Left lung (tissue), 10 donors: Measurements from ENCODE around the gene TMPRSS9. TPM values are rescaled to one million over a fixed set of nuclear protein-coding genes. Genes with fewer than 3 reads are reported as not detected.
"Not testable (repeated sequence)": the region's sequence is repeated elsewhere in the genome, so short reads cannot be mapped to it uniquely, and the experiment has no call there.

Source experiments
- ATAC-seq: fragments of 200-7000 bp; cut with Tn5 transposase; one replicate; pipeline ENCODE4 v1.9.1; 2020; ENCODE audit warnings: moderate library complexity
- DNase-seq, 4 donors: peaks; one replicate each; pipeline ENCODE4 v3.0.0-alpha.2; 2013 to 2020
- H3K27ac ChIP-seq, 2 donors: fragments of 200-600 bp; sonication (generic) in 1 of 2; one replicate each; pipeline versions ENCODE4 v1.5.0 to v1.8.0; 2020 to 2021
- H3K27me3 ChIP-seq, 2 donors: fragments of 200-600 bp; sonication (generic) in 1 of 2; one replicate each; pipeline versions ENCODE4 v1.5.0 to v1.8.0; 2020 to 2021
- H3K36me3 ChIP-seq, 2 donors: fragments of 200-600 bp; sonication (generic) in 1 of 2; one replicate each; pipeline versions ENCODE4 v1.5.0 to v1.8.0; 2020 to 2021
- H3K4me1 ChIP-seq, 2 donors: fragments of 200-600 bp; one replicate each; pipeline ENCODE4 v1.8.0; 2021
- H3K4me3 ChIP-seq, 2 donors: fragments of 200-600 bp; sonication (generic) in 1 of 2; one replicate each; pipeline versions ENCODE4 v1.5.0 to v1.8.0; 2020 to 2021; ENCODE audit warnings: mild to moderate bottlenecking in 1 of 2
- H3K9me3 ChIP-seq, 2 donors: fragments of 200-600 bp; sonication (generic) in 1 of 2; one replicate each; pipeline versions ENCODE4 v1.5.0 to v1.8.0; 2020 to 2021
- CTCF ChIP-seq, 2 donors: fragments of 200-600 bp; sonication (generic) in 1 of 2; IDR thresholded peaks; one replicate each; pipeline versions ENCODE4 v1.5.0 to v1.8.0; 2021; ENCODE audit warnings: antibody characterized with exemption in 2 of 2
- intact Hi-C, 2 donors: fragments of 100-400 bp; cut with DNase I; formaldehyde crosslinking; loops; one replicate each; pipeline versions ENCODE4 v1.11.2 to v1.14.2; 2022
- microRNA-seq, 2 donors: library from miRNA; unstranded; fragments of <30 nt; microRNA quantifications; one replicate each; pipeline ENCODE4, GENCODE V29; 2019
- polyA plus RNA-seq, 6 donors: library from polyadenylated mRNA; unstranded; fragments of 120-200 nt; gene quantifications; one replicate each; pipeline ENCODE4 v1.2.1, GENCODE V29; 2013; ENCODE audit not compliant: insufficient read length in 6 of 6
- total RNA-seq, 2 donors: library from RNA; stranded (reverse); fragmentation: NEBNext Ultra II Directional; extraction: Animal tissue kit (Norgen Biotek cat#: 25700); gene quantifications; one replicate each; pipeline ENCODE4 v1.2.1, GENCODE V29; 2021
- donor health status: DM: no; HTN: yes; CAD: no.
- donor health status: DM: no; HTN: no; CAD: no.

The TMPRSS9 gene
- total and polyA plus RNA-seq, 8 donors, result 0.45 to 1.1 (median 0.49) TPM; not detected in 2

GRCh38 chr19:2469102-2469914 is 109.2 kb downstream of the TMPRSS9 start:
- no peaks in the 10 kb centered on the region for H3K27me3 ChIP-seq
- no peak for DNase-seq
- H3K36me3 ChIP-seq, result no peaks in the 10 kb centered on the region
- ATAC-seq, result peak; percentile 69
- no peak overlapping the region for H3K27ac ChIP-seq
- no peak for TF ChIP-seq CTCF (IDR thresholded peaks at IDR 0.05)
- intact Hi-C loops, result no loop called here
- H3K4me3 ChIP-seq, result no peak overlapping the region
- peaks cover 0 to 7% of the 10 kb centered on the region in 2 donors for H3K4me1 ChIP-seq
- H3K9me3 ChIP-seq, result no peaks in the 10 kb centered on the region

GRCh38 chr19:2469915-2470200 is 109.8 kb downstream of the TMPRSS9 start:
- not testable (repeated sequence) for DNase-seq, H3K27ac ChIP-seq, H3K36me3 ChIP-seq, H3K27me3 ChIP-seq, H3K9me3 ChIP-seq, ATAC-seq, H3K4me3 ChIP-seq
- H3K4me1 ChIP-seq, result peaks cover 2 to 12% of the 10 kb centered on the region in 2 donors
- intact Hi-C loops, result loop anchor here in 1 of 2 donors (10.0 kb wide), 2 partner anchors 105 to 135 kb away; no protein-coding TSS in a partner anchor

GRCh38 chr19:2474232-2475017 is 114.4 kb downstream of the TMPRSS9 start:
- H3K4me1 ChIP-seq, result peaks cover 9 to 22% of the 10 kb centered on the region in 2 donors
- H3K27me3 ChIP-seq, result no peaks in the 10 kb centered on the region
- H3K27ac ChIP-seq, result peak overlapping the region; percentile 87 to 90
- H3K36me3 ChIP-seq, result peaks cover 0 to 16% of the 10 kb centered on the region in 2 donors
- intact Hi-C loops, result loop anchor here in 1 of 2 donors (10.0 kb wide), 2 partner anchors 100 to 130 kb away; no protein-coding TSS in a partner anchor
- no peaks in the 10 kb centered on the region for H3K9me3 ChIP-seq
- peak; percentile 81 to 98 (median 88) for DNase-seq
- H3K4me3 ChIP-seq, result peak overlapping the region; percentile 92 to 97
- peak; percentile 65 for ATAC-seq
- peak; percentile 96 to 99 for TF ChIP-seq CTCF (IDR thresholded peaks at IDR 0.05)

GRCh38 chr19:2475018-2475701 is 115.1 kb downstream of the TMPRSS9 start:
- intact Hi-C loops, result loop anchor here in 1 of 2 donors (10.0 kb wide), 2 partner anchors 100 to 130 kb away; no protein-coding TSS in a partner anchor
- Histone ChIP-seq H3K27ac (peak overlapping the region; percentile 87 to 90), H3K4me1 (peaks cover 9 to 25% of the 10 kb centered on the region in 2 donors), H3K27me3 (no peaks in the 10 kb centered on the region), H3K4me3 (peak overlapping the region; percentile 92 to 97), H3K9me3 (no peaks in the 10 kb centered on the region), H3K36me3 (peaks cover 0 to 16% of the 10 kb centered on the region in 2 donors)
- TF ChIP-seq CTCF (IDR thresholded peaks at IDR 0.05), result no peak
- DNase-seq (peak in 2 of 4 donors; percentile 67 to 89), ATAC-seq (peak; percentile 35)

Small RNAs within 50 kb of the gene (microRNA-seq; reads per million reads assigned to microRNA genes)
- 0.67 to 1.6 reads per million in 2 donors for gene MIR7108

Other genes with a start within 250 kb of the TMPRSS9 start
- 100 to 1,000 TPM; 109 to 128 TPM for gene AP3D1, start 208.7 kb upstream of the TMPRSS9 start, total RNA-seq
- 10 to 100 TPM; 68.8 to 90.0 (median 79.2) TPM for gene AP3D1, start 208.7 kb upstream of the TMPRSS9 start, polyA plus RNA-seq
- gene DOT1L, start 196.3 kb upstream of the TMPRSS9 start, total RNA-seq, result 10 to 100 TPM; 28.9 to 43.0 TPM
- 10 to 100 TPM; 15.0 to 24.6 (median 20.3) TPM for gene DOT1L, start 196.3 kb upstream of the TMPRSS9 start, polyA plus RNA-seq
- gene PLEKHJ1, start 123.9 kb upstream of the TMPRSS9 start, total RNA-seq, result 10 to 100 TPM; 61.1 to 74.4 TPM
- gene PLEKHJ1, start 123.9 kb upstream of the TMPRSS9 start, polyA plus RNA-seq, result 10 to 100 TPM; 44.0 to 58.6 (median 55.1) TPM
- 10 to 100 TPM; 50.1 to 57.8 TPM for gene SF3A2, start 123.4 kb upstream of the TMPRSS9 start, total RNA-seq
- 10 to 100 TPM; 63.3 to 81.5 (median 75.2) TPM for gene SF3A2, start 123.4 kb upstream of the TMPRSS9 start, polyA plus RNA-seq
- gene AMH, start 110.9 kb upstream of the TMPRSS9 start, total RNA-seq, result 1 to 10 TPM; 1.1 TPM
- gene AMH, start 110.9 kb upstream of the TMPRSS9 start, polyA plus RNA-seq, result 1 to 10 TPM in 5 of 6 donors, under 1 TPM in 1; 0.13 to 3.7 (median 2.0) TPM
- gene JSRP1, start 103.8 kb upstream of the TMPRSS9 start, total RNA-seq, result 1 to 10 TPM in 1 of 2 donors, under 1 TPM in 1; 0.65 to 1.1 TPM
- 1 to 10 TPM in 1 of 6 donors, under 1 TPM in 4, not detected in 1; 0.20 to 1.0 (median 0.38) TPM for gene JSRP1, start 103.8 kb upstream of the TMPRSS9 start, polyA plus RNA-seq
- 1 to 10 TPM; 1.0 to 8.5 TPM for gene PEAK3, start 78.1 kb upstream of the TMPRSS9 start, total RNA-seq
- gene PEAK3, start 78.1 kb upstream of the TMPRSS9 start, polyA plus RNA-seq, result under 1 TPM; 0.07 to 0.25 (median 0.11) TPM
- gene LINGO3, start 52.1 kb upstream of the TMPRSS9 start, total RNA-seq, result under 1 TPM in 1 of 2 donors, not detected in 1; 0.16 TPM
- under 1 TPM in 2 of 6 donors, not detected in 4; 0.10 to 0.17 TPM for gene LINGO3, start 52.1 kb upstream of the TMPRSS9 start, polyA plus RNA-seq
- 10 to 100 TPM; 59.3 to 70.1 TPM for gene LSM7, start 31.7 kb upstream of the TMPRSS9 start, total RNA-seq
- gene LSM7, start 31.7 kb upstream of the TMPRSS9 start, polyA plus RNA-seq, result 100 to 1,000 TPM in 3 of 6 donors, 10 to 100 TPM in 3; 85.2 to 104 (median 98.5) TPM
- gene SPPL2B, start 31.6 kb upstream of the TMPRSS9 start, total RNA-seq, result 10 to 100 TPM; 47.5 to 60.7 TPM
- 100 to 1,000 TPM in 1 of 6 donors, 10 to 100 TPM in 5; 54.6 to 106 (median 80.9) TPM for gene SPPL2B, start 31.6 kb upstream of the TMPRSS9 start, polyA plus RNA-seq
- 10 to 100 TPM; 69.1 to 98.0 TPM for gene TIMM13, start 67.3 kb downstream of the TMPRSS9 start, total RNA-seq
- 10 to 100 TPM; 47.6 to 85.2 (median 67.4) TPM for gene TIMM13, start 67.3 kb downstream of the TMPRSS9 start, polyA plus RNA-seq
- 10 to 100 TPM; 35.1 to 40.5 TPM for gene LMNB2, start 96.7 kb downstream of the TMPRSS9 start, total RNA-seq
- gene LMNB2, start 96.7 kb downstream of the TMPRSS9 start, polyA plus RNA-seq, result 10 to 100 TPM; 57.0 to 95.8 (median 67.0) TPM
- gene GADD45B, start 115.9 kb downstream of the TMPRSS9 start, total RNA-seq, result 10 to 100 TPM; 54.0 to 73.5 TPM
- 10 to 100 TPM in 5 of 6 donors, 1 to 10 TPM in 1; 7.5 to 31.5 (median 12.0) TPM for gene GADD45B, start 115.9 kb downstream of the TMPRSS9 start, polyA plus RNA-seq